ENCODE results near the gene ADGRL2.

Gene ADGRL2

DNA sequence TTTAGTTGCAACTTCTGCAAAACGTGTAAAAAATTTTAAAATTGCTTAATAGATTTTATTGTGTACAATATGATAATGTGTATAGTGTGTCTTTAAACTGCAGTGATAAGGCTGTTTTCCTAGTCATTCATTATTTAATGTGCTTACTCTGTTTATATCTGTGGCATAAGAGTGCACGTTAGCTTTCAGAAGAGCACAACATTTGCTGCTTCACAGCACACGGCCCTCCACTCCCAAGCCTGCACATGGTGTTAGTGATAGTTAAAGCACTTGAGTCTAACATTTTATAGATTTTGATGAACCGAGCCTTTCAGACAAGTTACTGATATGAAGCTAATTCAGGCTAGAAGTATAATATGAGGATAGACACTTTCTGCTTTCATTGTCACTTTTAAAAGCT lies 120.6 kb downstream of the ADGRL2 start:
- no peak overlapping the region for H3K27ac Mint-ChIP-seq
- TF ChIP-seq, protein P1, sequence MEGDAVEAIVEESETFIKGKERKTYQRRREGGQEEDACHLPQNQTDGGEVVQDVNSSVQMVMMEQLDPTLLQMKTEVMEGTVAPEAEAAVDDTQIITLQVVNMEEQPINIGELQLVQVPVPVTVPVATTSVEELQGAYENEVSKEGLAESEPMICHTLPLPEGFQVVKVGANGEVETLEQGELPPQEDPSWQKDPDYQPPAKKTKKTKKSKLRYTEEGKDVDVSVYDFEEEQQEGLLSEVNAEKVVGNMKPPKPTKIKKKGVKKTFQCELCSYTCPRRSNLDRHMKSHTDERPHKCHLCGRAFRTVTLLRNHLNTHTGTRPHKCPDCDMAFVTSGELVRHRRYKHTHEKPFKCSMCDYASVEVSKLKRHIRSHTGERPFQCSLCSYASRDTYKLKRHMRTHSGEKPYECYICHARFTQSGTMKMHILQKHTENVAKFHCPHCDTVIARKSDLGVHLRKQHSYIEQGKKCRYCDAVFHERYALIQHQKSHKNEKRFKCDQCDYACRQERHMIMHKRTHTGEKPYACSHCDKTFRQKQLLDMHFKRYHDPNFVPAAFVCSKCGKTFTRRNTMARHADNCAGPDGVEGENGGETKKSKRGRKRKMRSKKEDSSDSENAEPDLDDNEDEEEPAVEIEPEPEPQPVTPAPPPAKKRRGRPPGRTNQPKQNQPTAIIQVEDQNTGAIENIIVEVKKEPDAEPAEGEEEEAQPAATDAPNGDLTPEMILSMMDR (IDR thresholded peaks at IDR 0.05): no peak
- no peak for DNase-seq
- peaks cover 38% of the 10 kb centered on the region for H3K4me1 Mint-ChIP-seq
- no peaks in the 10 kb centered on the region for H3K9me3 Mint-ChIP-seq
- H3K4me3 Mint-ChIP-seq: no peak overlapping the region
- peaks cover 4% of the 10 kb centered on the region for H3K36me3 Mint-ChIP-seq (ENCODE audit: low read depth)
- H3K27me3 Mint-ChIP-seq (ENCODE audit: low read depth, poor library complexity): no peaks in the 10 kb centered on the region

DNA sequence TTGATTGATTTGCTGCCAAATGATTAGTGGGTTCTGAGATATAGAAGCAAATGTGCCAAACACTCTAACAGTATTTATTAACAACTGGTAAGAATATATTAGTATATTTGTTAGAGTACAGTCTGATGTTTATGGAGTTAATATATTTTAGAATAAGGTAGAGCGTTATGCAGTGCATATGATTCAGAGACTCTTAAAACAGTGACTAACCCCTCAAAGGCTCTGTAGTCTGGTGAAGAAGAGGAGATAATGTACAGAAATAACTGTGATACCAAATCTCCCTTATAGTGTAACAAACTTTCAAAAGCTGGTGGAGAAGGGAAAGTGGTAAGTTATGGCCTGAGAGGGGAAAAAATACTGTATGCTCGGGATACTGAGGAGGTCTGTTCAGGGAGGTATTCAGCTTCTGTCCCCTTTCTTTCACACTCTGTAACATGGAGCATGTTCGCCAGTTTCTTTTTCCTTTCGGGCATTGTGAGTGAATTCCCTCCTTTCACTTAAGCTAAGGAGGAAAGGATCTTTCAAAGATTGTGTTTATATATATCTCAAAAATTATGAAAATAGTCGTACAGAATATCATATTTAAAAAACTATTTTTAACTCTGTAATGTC lies 121.2 kb downstream of the ADGRL2 start:
- peaks cover 4% of the 10 kb centered on the region for H3K36me3 Mint-ChIP-seq (ENCODE audit: low read depth)
- peak overlapping the region; percentile 46 for H3K27ac Mint-ChIP-seq
- H3K9me3 Mint-ChIP-seq: no peaks in the 10 kb centered on the region
- no peak overlapping the region for H3K4me3 Mint-ChIP-seq
- TF ChIP-seq, protein P1 (IDR thresholded peaks at IDR 0.05): no peak
- no peaks in the 10 kb centered on the region for H3K27me3 Mint-ChIP-seq (ENCODE audit: low read depth, poor library complexity)
- H3K4me1 Mint-ChIP-seq: peaks cover 38% of the 10 kb centered on the region
- no peak for DNase-seq

DNA sequence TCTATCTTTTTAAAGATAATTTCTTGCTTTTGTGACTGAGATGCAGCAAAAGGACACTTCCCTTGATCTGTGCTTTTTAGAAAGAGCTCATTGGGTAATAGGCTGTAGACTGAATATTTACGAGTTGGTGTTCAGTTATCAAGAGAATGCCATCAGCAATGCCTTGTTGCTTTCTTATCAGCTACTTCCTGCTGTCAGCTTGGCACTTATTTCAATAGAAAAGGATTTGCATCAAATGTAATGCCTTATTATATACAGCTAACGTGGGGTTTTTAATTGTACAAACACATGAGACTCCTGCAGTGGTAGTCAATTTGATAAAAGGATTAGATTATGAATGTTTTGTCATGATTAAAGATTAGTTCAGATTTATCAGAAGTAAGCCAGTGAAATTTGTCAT lies 122.2 kb downstream of the ADGRL2 start:
- no peak overlapping the region for H3K27ac Mint-ChIP-seq
- no peaks in the 10 kb centered on the region for H3K9me3 Mint-ChIP-seq
- H3K4me3 Mint-ChIP-seq: no peak overlapping the region
- no peaks in the 10 kb centered on the region for H3K27me3 Mint-ChIP-seq (ENCODE audit: low read depth, poor library complexity)
- H3K4me1 Mint-ChIP-seq: peaks cover 34% of the 10 kb centered on the region
- H3K36me3 Mint-ChIP-seq (ENCODE audit: low read depth): peaks cover 4% of the 10 kb centered on the region
- TF ChIP-seq, protein P1 (IDR thresholded peaks at IDR 0.05): no peak
- no peak for DNase-seq

DNA sequence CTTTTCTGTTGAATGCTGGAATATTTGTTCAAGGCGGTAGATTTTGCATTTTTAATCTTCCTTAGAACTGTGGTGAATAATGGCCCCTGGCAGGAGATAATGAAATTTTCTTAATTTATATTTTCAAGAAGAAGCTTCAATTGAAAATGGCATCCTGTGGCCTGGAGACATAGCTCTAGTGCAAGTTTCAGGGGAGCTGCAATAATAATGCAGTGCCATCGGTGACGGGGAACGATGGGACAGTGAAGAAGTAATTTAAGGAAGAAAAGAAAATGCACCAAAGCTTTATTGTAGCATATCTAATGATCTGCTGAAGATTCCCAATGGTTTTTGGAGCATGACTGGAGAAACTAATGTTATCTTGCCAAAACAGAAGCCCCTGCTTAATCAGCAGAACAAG lies 128.4 kb downstream of the ADGRL2 start:
- DNase-seq: no peak
- peaks cover 7% of the 10 kb centered on the region for H3K4me1 Mint-ChIP-seq
- no peaks in the 10 kb centered on the region for H3K27me3 Mint-ChIP-seq (ENCODE audit: low read depth, poor library complexity)
- peaks cover 20% of the 10 kb centered on the region for H3K36me3 Mint-ChIP-seq (ENCODE audit: low read depth)
- TF ChIP-seq, protein P1 (IDR thresholded peaks at IDR 0.05): no peak
- no peak overlapping the region for H3K4me3 Mint-ChIP-seq
- H3K9me3 Mint-ChIP-seq: no peaks in the 10 kb centered on the region
- peak overlapping the region; percentile 10 for H3K27ac Mint-ChIP-seq

DNA sequence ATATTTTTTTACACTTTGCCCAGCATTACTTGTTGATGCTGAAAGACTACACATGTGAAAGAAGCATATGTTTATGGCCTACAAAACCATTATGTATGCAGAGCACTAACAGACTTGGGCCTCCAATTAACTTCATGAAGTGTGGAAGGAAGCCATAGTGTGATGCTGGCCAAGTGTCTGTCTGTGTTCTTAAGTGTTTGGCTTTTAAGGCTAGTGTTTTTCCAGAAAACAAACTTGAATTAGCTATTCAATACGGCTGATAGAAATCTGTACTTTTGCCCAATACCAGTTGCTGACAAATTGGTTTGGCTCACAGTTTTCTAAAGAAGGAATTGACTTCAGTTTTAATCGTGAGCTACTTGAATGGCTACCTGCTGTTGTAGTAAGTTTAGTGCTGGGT lies 136.1 kb downstream of the ADGRL2 start:
- no peaks in the 10 kb centered on the region for H3K4me1 Mint-ChIP-seq
- H3K27me3 Mint-ChIP-seq (ENCODE audit: low read depth, poor library complexity): no peaks in the 10 kb centered on the region
- H3K36me3 Mint-ChIP-seq (ENCODE audit: low read depth): peaks cover 10% of the 10 kb centered on the region
- no peaks in the 10 kb centered on the region for H3K9me3 Mint-ChIP-seq
- TF ChIP-seq, protein P1 (IDR thresholded peaks at IDR 0.05): no peak
- no peak overlapping the region for H3K4me3 Mint-ChIP-seq
- DNase-seq: no peak
- H3K27ac Mint-ChIP-seq: no peak overlapping the region

DNA sequence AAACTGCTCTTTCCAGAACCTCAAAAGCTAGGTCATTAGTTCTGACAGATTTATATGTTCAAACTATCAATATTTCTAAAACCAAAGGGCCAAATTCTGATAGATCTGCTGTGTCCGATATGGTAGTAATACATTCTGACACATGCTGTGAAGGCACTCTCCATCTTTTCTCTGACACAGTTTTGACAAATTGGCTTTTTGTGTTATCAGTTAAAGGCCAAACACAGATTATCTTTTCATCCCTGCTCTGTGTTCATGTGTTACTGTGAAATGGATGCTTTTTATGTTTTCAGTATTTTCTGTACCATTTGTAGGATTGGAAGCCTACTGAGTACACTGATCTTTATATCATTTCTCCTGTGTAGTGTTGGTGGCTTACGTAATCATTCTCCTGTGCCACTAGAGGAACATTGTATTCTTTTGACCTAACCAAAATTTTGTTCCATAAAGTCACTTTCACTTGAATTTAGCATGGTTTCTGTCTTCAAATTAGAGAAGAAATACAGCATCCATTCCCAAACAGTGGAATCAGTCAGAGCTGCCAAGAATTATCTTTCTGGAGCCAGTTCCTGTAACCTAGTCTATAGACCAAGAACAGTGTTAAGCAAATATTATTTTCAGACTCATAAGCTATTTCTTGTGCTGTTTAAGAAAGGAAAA lies 137.2 kb downstream of the ADGRL2 start:
- TF ChIP-seq, protein P1 (IDR thresholded peaks at IDR 0.05): no peak
- no peaks in the 10 kb centered on the region for H3K9me3 Mint-ChIP-seq
- H3K27me3 Mint-ChIP-seq (ENCODE audit: low read depth, poor library complexity): no peaks in the 10 kb centered on the region
- H3K4me3 Mint-ChIP-seq: no peak overlapping the region
- peak overlapping the region; percentile 43 for H3K27ac Mint-ChIP-seq
- H3K4me1 Mint-ChIP-seq: peaks cover 6% of the 10 kb centered on the region
- DNase-seq: no peak
- H3K36me3 Mint-ChIP-seq (ENCODE audit: low read depth): peaks cover 15% of the 10 kb centered on the region
